KMS-11 (cell line): ENCODE data around the gene SLC39A10.

Source experiments
- H2AFZ ChIP-seq: fragments of 200-600 bp; sonication (generic); 2 replicates; pipeline ENCODE4 v1.6.1; 2016; ENCODE audit warnings: antibody characterized with exemption, mixed run types, low read depth
- H3K27ac ChIP-seq: fragments of 200-600 bp; sonication (generic); 2 replicates; pipeline ENCODE4 v1.6.1; 2016; ENCODE audit warnings: mild to moderate bottlenecking, mixed run types
- H3K27me3 ChIP-seq: fragments of 200-600 bp; sonication (generic); 2 replicates; pipeline ENCODE4 v1.6.1; 2017; ENCODE audit warnings: mild to moderate bottlenecking, low read depth, mixed run types, moderate library complexity; ENCODE audit not compliant: insufficient read depth
- H3K36me3 ChIP-seq: fragments of 200-600 bp; sonication (generic); 2 replicates; pipeline ENCODE4 v1.6.1; 2017; ENCODE audit warnings: mild to moderate bottlenecking, mixed run types; ENCODE audit not compliant: insufficient read depth
- H3K4me1 ChIP-seq: fragments of 200-600 bp; sonication (generic); 2 replicates; pipeline ENCODE4 v1.6.1; 2016; ENCODE audit warnings: mild to moderate bottlenecking, low read depth, mixed run types; ENCODE audit not compliant: poor library complexity, severe bottlenecking
- H3K4me2 ChIP-seq: fragments of 200-600 bp; sonication (generic); 2 replicates; pipeline ENCODE4 v1.7.0; 2016; ENCODE audit warnings: mild to moderate bottlenecking, mixed run types
- H3K4me3 ChIP-seq: fragments of 200-600 bp; sonication (generic); IDR thresholded peaks from 2 replicates; pipeline ENCODE4 v1.6.1; 2017; ENCODE audit warnings: low read depth, low read length, mixed read lengths; ENCODE audit not compliant: insufficient read depth
- H3K79me2 ChIP-seq: fragments of 200-600 bp; sonication (generic); 2 replicates; pipeline ENCODE4 v1.6.1; 2016; ENCODE audit warnings: low read depth, mixed run types; ENCODE audit not compliant: insufficient read depth
- H3K9ac ChIP-seq: fragments of 200-600 bp; sonication (generic); 2 replicates; pipeline ENCODE4 v1.6.1; 2016; ENCODE audit warnings: mild to moderate bottlenecking, mixed run types
- H4K20me1 ChIP-seq: fragments of 200-600 bp; sonication (generic); 2 replicates; pipeline ENCODE4 v1.6.1; 2016; ENCODE audit warnings: mild to moderate bottlenecking, mixed run types; ENCODE audit not compliant: insufficient read depth
- CTCF ChIP-seq: fragments of 200-600 bp; sonication (generic); conservative IDR thresholded peaks from 2 replicates; pipeline ENCODE4 v1.6.1; 2017; ENCODE audit warnings: low read depth, mild to moderate bottlenecking, antibody characterized with exemption, low read length, moderate library complexity, mixed read lengths

The SLC39A10 gene

GRCh38 chr2:195721042-195721441 lies 64.0 kb downstream of the SLC39A10 start:
- Histone ChIP-seq H3K9ac (no peak overlapping the region), H3K36me3 (no peaks in the 10 kb centered on the region; the same call in 1 of the 2 replicates), H3K4me3 (no peak overlapping the region), H2AFZ (no peak overlapping the region), H4K20me1 (no peaks in the 10 kb centered on the region), H3K79me2 (no peaks in the 10 kb centered on the region), H3K4me2 (no peak overlapping the region), H3K27ac (no peak overlapping the region), H3K4me1 (no peaks in the 10 kb centered on the region), H3K27me3 (no peaks in the 10 kb centered on the region)
- TF ChIP-seq CTCF, result no peak

- Histone ChIP-seq H2AFZ (no peak overlapping the region), H3K27me3 (no peaks in the 10 kb centered on the region), H3K79me2 (no peaks in the 10 kb centered on the region), H3K4me3 (no peak overlapping the region), H3K4me2 (no peak overlapping the region), H3K27ac (no peak overlapping the region), H3K36me3 (no peaks in the 10 kb centered on the region), H4K20me1 (no peaks in the 10 kb centered on the region), H3K4me1 (no peaks in the 10 kb centered on the region), H3K9ac (no peak overlapping the region)
- no peak for TF ChIP-seq CTCF
Measured at GRCh38 chr2:195722075-195722474, 65.0 kb downstream of the SLC39A10 start.

DNA sequence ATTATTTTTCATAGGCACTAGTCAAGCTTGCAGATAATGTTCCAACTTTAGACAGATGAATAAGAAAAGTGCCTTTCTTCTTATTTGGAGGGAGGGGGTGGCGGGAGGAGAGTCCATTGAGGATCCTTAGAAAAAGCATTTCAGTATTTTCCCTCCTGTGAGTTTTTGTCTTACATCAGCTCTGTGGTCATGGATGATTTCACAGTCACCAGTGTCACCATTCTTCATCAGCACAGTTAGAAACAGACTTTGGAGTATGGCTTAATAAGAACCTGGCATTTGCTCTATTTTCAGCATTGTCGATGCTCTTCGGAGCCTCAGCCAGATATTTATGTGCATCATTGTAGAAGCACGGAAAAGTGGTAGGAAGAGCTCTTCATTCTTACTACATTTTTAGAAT lies 70.1 kb downstream of the SLC39A10 start:
- Histone ChIP-seq H3K36me3 (no peaks in the 10 kb centered on the region), H3K9ac (no peak overlapping the region), H3K79me2 (no peaks in the 10 kb centered on the region), H3K4me2 (no peak overlapping the region), H4K20me1 (no peaks in the 10 kb centered on the region), H3K27ac (no peak overlapping the region), H3K4me1 (no peaks in the 10 kb centered on the region), H3K4me3 (no peak overlapping the region), H2AFZ (no peak overlapping the region), H3K27me3 (no peaks in the 10 kb centered on the region)
- TF ChIP-seq CTCF, result no peak

- no peaks in the 10 kb centered on the region for H3K36me3 ChIP-seq
- no peaks in the 10 kb centered on the region for H4K20me1 ChIP-seq
- no peak overlapping the region for H2AFZ ChIP-seq
- H3K4me3 ChIP-seq, result no peak overlapping the region
- no peak for TF ChIP-seq CTCF
- H3K4me1 ChIP-seq, result no peaks in the 10 kb centered on the region
- H3K27ac ChIP-seq, result no peak overlapping the region
- no peaks in the 10 kb centered on the region for H3K79me2 ChIP-seq
- H3K9ac ChIP-seq, result no peak overlapping the region
- H3K4me2 ChIP-seq, result no peak overlapping the region
- H3K27me3 ChIP-seq, result no peaks in the 10 kb centered on the region
Measured at GRCh38 chr2:195730912-195731311, 73.9 kb downstream of the SLC39A10 start.

- no peak for TF ChIP-seq CTCF
- Histone ChIP-seq H3K36me3 (no peaks in the 10 kb centered on the region), H3K27ac (no peak overlapping the region), H3K4me3 (no peak overlapping the region), H3K4me1 (no peaks in the 10 kb centered on the region), H3K79me2 (no peaks in the 10 kb centered on the region), H3K27me3 (no peaks in the 10 kb centered on the region), H3K4me2 (no peak overlapping the region), H2AFZ (no peak overlapping the region), H3K9ac (no peak overlapping the region), H4K20me1 (no peaks in the 10 kb centered on the region)
Measured at GRCh38 chr2:195732574-195732973, 75.5 kb downstream of the SLC39A10 start.
